HuH-7.5 (cell line): ENCODE measurements around the gene MIOX.

Experiments used
- DNase-seq: peaks from one replicate; pipeline ENCODE4 v3.0.0; 2011; ENCODE audit warnings: low spot score

MIOX gene

GRCh38 chr22:50486561-50487289, at the start of gene MIOX:
TSS of gene MIOX (plus strand) at chr22:50486859. CDS start at chr22:50486898, 39 bp downstream.
- no peak for DNase-seq

- no peak for DNase-seq
Observed at GRCh38 chr22:50437511-50438304, 49.0 kb upstream of the MIOX start.

DNA sequence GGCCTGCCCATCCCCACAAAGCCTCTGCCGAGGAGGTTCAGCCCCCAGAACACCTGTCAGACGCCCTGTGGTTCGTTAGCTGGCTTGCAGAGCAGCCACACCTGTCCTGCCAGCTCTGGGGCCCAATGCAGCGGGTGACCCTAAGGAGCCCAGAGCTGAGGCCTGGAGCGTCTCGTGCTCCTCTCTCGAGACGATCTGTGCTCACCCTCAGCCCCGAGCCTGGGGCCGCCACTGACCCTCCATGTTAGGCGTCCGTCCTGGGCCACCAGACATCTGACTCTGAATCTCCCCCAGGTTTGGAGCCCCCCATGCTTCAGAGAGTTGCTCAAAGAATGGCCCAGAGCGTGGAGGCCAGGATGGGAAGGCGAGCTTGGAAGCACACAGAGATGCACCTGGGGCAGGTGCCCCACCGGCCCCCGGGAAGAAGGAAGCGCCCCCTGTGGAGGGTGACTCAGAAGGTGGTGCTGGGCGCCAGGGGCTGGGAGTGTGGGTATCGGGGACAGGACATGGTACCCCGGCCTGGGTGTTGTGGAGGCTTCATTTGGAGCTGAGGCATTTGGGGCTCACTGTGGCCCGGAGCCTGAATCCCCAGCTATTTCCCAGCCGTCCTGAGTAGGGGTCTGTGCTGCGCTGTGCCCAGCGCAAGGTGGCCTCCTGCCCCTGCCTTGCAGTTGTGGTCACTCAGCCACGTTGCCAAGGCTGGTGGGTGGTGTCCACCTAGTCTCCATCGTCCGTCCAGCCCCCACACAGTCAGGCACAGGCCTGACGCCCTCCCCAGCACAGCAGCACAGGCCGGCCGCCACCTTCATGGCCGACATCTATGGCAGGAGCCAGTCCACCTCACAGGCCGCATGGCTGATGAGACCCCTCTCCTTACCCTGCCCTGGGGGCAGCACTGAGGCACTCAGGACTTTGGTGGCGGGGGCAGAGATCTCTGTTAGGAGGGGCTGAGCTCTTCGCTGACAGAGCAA, 48.1 kb upstream of the MIOX start:
- no peak for DNase-seq

GRCh38 chr22:50439314-50439870, 47.3 kb upstream of the MIOX start:
- no peak for DNase-seq

- DNase-seq = no peak
Observed at GRCh38 chr22:50439871-50440331, 46.8 kb upstream of the MIOX start.

GRCh38 chr22:50440544-50441249, 46.0 kb upstream of the MIOX start:
- no peak for DNase-seq

GRCh38 chr22:50441428-50441993, 45.1 kb upstream of the MIOX start:
- no peak for DNase-seq

GRCh38 chr22:50443197-50443596, 43.5 kb upstream of the MIOX start:
- DNase-seq = no peak

DNA sequence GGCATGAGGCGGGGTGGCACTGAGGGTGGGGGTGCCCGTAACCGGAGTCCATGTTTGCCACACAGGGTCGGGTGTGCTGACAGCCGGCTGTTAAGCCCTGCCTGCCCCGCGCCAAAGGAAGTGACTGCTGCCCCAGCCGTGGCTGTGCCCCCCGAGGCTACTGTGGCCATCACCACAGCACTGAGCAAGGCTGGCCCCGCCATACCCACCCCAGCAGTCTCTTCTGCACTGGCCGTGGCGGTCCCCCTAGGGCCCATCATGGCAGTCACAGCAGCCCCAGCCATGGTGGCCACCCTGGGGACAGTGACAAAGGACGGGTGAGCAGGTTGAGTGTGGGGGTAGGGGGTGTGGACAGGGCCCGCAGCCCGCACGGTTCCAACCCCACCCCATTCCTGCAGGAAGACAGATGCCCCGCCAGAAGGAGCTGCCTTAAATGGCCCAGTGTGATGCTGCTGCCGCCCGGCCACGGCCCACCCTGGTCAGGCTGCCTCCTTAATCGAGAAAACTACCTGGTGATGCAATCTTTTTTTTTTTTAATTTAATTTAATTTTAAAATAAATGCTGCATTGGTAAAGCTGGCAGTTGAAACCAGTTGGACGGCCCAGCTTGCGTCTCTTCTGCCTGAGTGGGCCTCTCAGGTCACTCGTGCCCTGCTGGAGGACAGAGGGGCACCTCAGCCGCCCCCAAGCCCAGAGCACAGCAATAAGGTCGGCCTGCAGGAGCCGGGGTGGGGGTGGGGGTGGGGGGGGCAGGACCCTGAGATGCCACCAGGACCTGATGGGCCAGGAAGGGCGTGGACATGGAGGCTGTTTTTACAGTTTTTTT, 42.6 kb upstream of the MIOX start:
- no peak for DNase-seq

GRCh38 chr22:50444663-50445062, 42.0 kb upstream of the MIOX start:
- no peak for DNase-seq

DNA sequence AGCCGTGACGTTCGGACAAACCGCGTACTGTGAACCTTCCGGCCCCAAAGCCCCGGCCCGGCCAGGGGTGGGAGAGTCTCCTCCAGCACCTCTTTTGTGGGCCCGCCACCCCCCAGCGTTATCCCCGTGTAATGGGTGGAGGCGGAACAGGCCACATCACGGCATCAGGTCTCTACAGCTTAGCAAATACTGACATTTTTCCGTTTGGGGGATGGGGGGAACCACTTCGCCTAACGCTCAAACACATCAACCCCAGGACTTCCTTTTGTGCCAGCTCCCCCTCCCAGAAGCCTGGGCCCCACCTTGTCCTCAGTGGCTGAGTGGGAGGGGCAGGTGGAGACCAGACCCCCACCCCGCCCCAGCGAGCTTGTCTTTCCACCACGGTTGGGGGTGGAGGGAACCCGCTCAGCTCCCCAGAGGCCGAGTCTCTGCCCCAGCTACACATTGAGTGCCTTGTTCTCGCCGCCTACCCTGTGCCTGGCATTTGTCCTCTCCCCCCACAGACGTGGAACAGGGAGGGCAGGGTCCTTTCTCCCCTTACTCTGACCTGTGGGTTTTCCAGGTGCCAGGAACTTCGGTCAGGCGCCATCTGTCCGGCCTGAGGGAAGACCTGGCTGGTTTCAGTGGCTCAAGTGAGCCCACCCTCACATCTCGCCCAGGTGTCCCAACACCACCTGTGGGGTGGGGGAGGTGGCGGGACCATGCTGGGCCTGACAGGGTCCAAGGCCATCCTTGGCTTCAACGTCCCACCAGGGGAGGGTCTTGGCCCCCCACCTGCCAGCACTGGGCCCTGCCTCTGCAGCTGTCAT, 41.4 kb upstream of the MIOX start:
- no peak for DNase-seq

- no peak for DNase-seq
Observed at GRCh38 chr22:50445880-50446707, 40.6 kb upstream of the MIOX start.

GRCh38 chr22:50446708-50447575, 39.7 kb upstream of the MIOX start:
- DNase-seq = no peak

- no peak for DNase-seq
Observed at GRCh38 chr22:50447576-50448551, 38.8 kb upstream of the MIOX start.

- DNase-seq = no peak
Observed at GRCh38 chr22:50452649-50453048, 34.0 kb upstream of the MIOX start.

GRCh38 chr22:50454556-50455075, 32.0 kb upstream of the MIOX start:
- no peak for DNase-seq
